Breast epithelium (tissue), 3 donors: ENCODE results near the gene NLRP13.

Experiments used
- CTCF ChIP-seq, 3 donors: fragments of 450-650 bp; IDR thresholded peaks; one replicate each; pipeline ENCODE4 v1.5.1; 2016 to 2017; ENCODE audit warnings: antibody characterized with exemption in 3 of 3, mild to moderate bottlenecking in 3 of 3, moderate library complexity in 3 of 3
- POLR2A ChIP-seq: fragments of 450-650 bp; IDR thresholded peaks from one replicate; pipeline ENCODE4 v1.6.1; 2016; ENCODE audit warnings: antibody characterized with exemption, mild to moderate bottlenecking, moderate library complexity
- POLR2AphosphoS5 ChIP-seq, 3 donors: sonication (generic); formaldehyde crosslinking; IDR thresholded peaks; one replicate each; pipeline ENCODE4 v1.6.1; 2017; ENCODE audit warnings: antibody characterized with exemption in 3 of 3

- TF ChIP-seq POLR2A = no peak
- TF ChIP-seq CTCF (IDR thresholded peaks at IDR 0.05) = no peak
- TF ChIP-seq POLR2AphosphoS5 (IDR thresholded peaks at IDR 0.05) = no peak
Observed at GRCh38 chr19:55907286-55907685, 24.9 kb downstream of the NLRP13 start.
